HG02981 (cell line): Measurements from ENCODE around the gene FAM228A.
"Not testable (repeated sequence)": the region's sequence is repeated elsewhere in the genome, so short reads cannot be mapped to it uniquely, and the experiment has no call there.

Experiments used
- ATAC-seq: cut with Tn5 transposase; IDR thresholded peaks from one replicate; pipeline ENCODE4 v1.9.1; 2021; ENCODE audit warnings: mild to moderate bottlenecking, moderate library complexity; ENCODE audit not compliant: unreplicated experiment

The FAM228A gene

DNA sequence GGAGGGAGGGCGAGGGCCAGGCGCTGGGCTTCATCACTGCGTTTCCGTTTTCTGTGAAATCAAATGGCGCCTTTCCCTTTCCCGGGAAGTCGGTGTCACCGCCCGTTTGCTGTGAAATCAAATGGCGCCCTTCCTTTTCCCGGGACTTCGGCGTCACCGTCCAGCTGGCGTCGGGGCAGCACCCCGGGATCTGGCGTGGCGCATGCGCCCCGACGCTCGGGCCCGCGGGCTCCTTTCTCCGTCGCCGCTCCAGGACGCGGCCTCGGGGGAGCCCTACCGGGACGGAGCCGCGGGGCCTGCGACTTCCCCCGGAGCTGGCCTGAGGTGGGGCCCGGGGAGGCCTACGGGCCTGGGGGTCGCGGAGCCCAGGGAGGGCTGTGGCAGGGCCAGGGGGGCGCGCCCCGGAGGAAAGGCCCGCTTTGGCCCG lies at the start of gene FAM228A:
Gene FAM228A, plus strand, starts transcription at position 203 of the 427 bp plus-strand sequence. CDS start 428 bp downstream, outside the sequence.
- ATAC-seq: no peak

DNA sequence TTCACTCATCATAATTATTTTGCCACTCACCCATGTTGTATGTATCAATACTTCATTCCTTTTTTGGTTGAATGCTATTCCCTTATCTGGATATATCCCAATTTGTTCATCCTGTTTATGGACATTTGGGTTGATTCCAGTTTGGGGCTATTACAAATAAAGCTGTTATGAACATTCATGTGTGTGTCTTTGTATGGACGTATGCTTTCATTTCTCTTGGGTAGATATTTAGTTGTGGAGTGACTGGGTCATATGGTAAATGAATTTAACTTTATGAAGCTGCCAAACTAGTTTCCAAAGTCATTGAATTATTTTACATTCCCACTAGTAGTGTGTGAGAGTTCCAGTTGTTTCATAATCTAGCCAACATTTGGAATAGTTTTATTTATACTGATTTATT lies 48.9 kb upstream of the FAM228A start:
- no peak for ATAC-seq

GRCh38 chr2:24132543-24132942 lies 42.3 kb upstream of the FAM228A start:
- ATAC-seq: no peak

DNA sequence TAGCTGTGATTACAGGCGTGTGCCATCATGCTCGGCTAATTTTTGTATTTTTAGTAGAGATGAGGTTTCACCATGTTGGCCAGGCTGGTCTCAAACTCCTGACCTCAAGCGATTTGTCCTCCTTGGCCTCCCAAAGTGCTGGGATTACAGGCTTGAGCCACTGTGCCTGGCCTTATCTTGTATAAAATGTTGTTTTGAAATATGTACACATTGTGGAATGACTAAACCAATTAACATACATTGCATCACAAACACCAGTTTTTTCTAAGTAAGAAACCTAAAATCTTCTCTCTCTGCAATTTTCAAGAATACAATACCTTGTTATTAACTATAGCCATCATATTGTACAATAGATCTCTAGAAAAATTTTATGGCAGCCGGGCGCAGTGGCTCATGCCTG lies 34.5 kb upstream of the FAM228A start:
- ATAC-seq: not testable (repeated sequence)

DNA sequence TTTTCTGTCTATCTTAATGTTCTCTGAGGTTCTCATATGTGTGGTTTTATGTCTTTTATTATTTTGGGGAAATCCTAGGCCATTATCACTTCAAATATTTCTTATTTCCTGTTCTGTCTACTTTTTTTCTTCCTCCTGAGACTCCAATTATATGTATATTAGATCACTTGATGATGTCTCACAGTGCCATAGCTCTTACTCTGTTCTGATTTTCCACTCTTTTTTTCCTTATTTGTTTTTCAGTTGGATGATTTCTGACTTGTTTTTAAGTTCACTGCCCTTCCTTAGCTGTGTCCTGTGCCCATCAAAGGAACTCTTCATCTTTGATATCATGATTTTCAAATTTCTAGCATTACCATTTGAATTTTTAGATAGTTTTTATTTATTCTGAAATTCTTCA lies 27.5 kb upstream of the FAM228A start:
- ATAC-seq: no peak

GRCh38 chr2:24152413-24153197 lies 22.2 kb upstream of the FAM228A start:
- ATAC-seq: no peak

DNA sequence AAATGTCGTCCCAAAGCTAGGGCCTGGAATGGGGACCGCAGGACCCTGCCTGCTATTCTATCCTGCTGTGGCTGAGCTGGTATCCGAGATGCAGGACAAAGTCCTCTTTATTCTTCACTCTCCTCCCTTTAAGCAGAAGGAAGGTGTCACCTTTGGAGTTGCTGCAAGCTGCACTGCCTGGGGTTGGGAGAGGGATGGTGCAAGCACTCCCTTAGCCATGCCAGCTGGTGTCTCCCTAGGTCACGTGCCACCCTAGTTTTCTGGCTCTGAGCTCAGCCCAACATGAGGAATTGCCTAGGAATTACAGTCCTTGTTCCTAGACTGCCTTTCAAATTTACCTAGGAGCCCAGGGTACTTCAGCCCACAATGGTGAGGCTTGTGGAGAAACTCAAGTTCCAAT lies 21.4 kb upstream of the FAM228A start:
- no peak for ATAC-seq

DNA sequence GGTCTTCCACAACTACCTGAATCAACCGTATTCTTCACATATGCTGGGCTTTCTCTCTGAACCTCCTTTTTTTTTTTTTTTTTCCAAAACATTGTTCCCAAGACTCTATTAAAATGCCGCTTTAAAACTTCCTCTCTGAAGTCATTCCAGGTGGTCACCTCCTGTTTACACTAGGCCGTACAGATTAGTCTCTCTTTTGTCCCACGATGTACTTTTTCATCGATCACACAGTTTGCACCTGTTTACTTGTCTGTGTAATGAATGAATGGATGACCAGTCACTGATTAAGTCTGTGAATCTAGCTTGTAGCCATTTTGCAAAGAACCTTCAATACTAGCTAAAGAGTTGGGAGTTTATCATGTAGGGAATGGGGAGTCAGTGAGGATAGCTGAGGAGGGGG lies 16.7 kb upstream of the FAM228A start:
- ATAC-seq: no peak

DNA sequence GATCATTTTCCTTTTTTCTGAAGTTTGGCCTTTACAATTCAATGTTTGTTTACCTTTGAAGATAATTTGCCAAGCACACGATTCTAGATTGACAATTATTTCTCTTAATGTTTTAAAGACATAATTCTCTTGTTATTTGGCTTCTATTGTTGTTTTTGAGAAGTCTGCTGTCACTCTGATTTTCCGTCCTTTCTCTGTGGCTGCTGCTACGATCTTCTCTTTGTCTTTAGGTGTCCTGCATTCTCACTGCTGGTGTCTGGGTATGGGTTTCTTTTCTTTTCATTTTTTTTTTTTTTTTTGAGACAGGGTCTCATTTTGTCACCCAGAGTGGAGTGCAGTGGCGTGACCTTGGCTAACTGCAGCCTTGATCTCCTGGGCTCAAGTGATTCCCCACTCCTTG lies 15.1 kb upstream of the FAM228A start:
- no peak for ATAC-seq

DNA sequence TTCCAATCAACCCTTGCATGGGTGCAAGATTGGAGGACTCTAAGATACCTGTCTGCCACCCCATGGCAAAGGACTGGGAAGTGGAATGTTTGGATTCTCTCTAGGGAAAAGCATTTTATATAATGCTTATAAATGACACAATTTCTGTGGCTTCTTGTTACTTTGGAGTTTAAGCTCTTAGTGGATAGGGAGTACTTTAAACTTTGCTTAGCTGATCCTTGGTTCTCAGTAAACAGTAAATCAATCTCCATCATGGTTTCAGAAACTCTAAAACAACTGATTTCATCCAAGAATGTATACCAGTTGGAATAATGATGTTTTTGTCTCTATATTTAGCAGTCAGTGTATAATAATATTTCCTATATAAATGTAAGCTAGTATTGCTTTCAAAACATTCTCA lies 14.1 kb upstream of the FAM228A start:
- no peak for ATAC-seq

GRCh38 chr2:24162494-24162893 lies 12.4 kb upstream of the FAM228A start:
- ATAC-seq: no peak

GRCh38 chr2:24163186-24163585 lies 11.7 kb upstream of the FAM228A start:
- ATAC-seq: no peak

- ATAC-seq: no peak
Observed at GRCh38 chr2:24163601-24164000, 11.3 kb upstream of the FAM228A start.

DNA sequence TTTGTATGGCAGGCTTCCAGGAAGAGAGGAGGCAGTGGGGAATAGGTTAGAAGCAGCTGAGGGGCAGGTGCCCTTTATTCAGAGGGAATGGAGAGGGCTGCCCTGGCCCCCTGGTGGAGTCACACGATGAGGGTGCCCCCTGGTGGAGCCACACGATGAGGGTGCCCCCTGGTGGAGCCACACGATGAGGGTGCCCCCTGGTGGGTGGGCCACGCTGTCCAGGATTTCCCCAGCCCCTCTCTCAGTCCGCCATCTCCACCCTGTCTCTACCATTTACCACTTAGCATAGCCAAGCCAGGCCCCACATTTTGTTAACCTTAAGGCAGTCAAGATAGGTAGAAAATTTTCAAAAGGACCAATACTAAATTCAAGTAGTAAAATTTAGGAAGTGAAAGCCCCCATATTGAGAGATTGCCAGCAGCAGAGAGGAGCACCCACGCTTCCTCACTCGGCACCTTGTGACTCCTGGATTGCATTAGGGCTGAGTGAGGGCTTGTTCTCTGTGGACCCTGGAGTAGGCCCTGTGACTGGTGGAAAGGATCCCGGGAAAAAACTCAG lies 10.4 kb upstream of the FAM228A start:
- peak; percentile 48 for ATAC-seq

- no peak for ATAC-seq
Observed at GRCh38 chr2:24169023-24169422, 5.8 kb upstream of the FAM228A start.

DNA sequence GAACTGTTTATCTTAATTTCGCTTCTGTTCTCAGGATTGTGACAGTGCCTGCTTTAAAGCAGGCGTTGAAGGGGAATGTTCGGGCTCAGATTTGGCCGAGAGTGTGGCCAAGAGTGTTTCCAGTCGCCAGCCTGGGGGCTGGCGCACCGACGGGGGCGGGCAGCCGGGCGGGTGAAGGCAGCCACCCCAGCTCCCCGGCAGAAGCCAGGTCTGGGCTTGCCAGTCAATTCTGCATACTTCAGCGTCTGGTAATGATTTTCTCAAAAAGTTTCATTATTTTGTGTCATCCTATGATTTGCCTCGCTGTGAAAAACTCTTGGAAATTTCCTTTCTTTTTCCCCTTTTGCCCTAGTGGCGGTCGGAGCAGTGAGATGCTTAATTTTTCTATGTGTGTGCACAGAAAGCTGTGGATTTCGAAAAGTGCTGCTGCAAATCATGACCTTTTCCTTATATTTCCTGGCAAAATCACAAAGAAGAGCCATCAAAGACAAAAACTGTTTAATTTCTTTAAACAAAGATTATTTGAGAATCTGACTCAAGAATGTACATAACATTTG lies 856 bp downstream of the FAM228A start:
- ATAC-seq: no peak

GRCh38 chr2:24176326-24176725 lies 1.5 kb downstream of the FAM228A start:
- no peak for ATAC-seq

GRCh38 chr2:24179683-24180082 lies 4.8 kb downstream of the FAM228A start:
- ATAC-seq: no peak

GRCh38 chr2:24181849-24182248 lies 7.0 kb downstream of the FAM228A start:
- ATAC-seq: no peak

- ATAC-seq: no peak
Observed at GRCh38 chr2:24182507-24182906, 7.7 kb downstream of the FAM228A start.

- no peak for ATAC-seq
Observed at GRCh38 chr2:24183366-24184069, 8.7 kb downstream of the FAM228A start.

DNA sequence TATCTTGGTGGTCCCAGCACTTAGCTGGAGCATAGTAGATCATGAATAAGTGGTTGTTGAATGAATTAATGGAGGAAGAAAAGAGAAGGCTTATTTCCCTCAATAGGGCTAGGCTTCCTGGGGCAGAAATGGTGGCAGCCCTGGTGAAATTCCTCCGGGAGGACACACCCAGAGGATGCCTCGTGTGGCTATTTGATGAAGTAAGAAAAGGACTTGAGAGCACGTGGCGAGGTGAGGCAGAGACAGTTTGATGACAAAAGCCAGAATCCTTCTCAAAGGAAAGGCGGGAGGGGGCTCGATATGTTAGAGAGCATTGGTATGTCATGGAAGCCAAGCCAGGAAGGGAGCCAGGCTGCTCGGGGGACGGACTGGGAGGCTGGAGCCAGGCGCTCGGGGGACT lies 14.7 kb downstream of the FAM228A start:
- ATAC-seq: no peak
